ENCODE data around the gene ZBTB20.

Gene ZBTB20

DNA sequence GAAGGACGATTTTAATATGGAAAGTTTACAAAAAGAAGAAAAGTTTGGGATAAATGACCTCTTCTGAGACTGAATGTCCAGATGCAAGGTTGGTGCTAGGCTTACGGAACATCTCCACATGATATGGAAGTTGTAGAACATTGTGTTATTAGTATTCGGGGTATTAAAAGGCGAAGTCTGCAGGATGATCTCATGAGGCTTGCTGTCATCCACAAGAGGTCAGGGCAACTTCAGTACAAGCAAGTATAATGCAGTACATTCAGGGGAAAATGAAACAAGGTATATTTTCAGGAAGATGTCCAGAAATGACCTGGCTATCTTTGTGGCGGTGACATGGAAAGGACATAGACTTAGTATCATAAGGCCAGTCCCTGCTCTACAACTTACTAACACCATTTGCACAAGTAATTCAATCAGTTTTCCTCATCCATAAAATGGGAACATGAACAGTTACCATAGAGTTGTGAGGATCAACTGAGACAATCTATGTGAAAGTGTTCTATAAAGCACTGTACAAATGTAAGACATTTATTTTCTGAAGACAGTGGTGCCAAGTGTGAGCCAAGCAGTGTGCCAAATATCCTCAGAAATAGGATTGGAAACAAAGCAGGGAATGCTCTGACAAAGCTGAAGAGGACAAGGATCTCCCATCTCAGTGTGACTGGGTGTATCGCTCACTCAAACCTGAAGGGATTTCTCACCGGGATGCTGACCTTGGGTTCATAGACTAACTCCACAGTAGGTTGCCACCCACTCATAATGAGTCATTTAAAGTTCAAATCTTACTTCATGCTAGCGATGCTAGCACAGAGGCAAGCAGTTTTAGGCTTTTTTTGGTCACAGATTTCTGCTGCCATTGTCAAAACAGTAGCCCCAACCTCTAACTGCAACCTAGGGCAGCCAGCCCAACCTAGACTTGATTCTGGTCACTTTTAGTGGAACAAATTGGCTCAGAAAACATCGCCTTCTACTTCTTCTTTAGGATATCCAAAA, 735.0 kb downstream of the ZBTB20 start:
- in situ Hi-C loops (cut with HindIII; ENCODE audit: low pct_ligation_motif_present, low pct_unique_long_range_greater_than_20kb, low sequenced_read_pairs), result no loop called here
- peak; percentile 41 for DNase-seq

- in situ Hi-C loops (cut with HindIII; ENCODE audit: low pct_ligation_motif_present, low pct_unique_long_range_greater_than_20kb, low sequenced_read_pairs), result no loop called here
- no peak for DNase-seq
Observed at GRCh38 chr3:114411190-114411668, 735.9 kb downstream of the ZBTB20 start.

DNA sequence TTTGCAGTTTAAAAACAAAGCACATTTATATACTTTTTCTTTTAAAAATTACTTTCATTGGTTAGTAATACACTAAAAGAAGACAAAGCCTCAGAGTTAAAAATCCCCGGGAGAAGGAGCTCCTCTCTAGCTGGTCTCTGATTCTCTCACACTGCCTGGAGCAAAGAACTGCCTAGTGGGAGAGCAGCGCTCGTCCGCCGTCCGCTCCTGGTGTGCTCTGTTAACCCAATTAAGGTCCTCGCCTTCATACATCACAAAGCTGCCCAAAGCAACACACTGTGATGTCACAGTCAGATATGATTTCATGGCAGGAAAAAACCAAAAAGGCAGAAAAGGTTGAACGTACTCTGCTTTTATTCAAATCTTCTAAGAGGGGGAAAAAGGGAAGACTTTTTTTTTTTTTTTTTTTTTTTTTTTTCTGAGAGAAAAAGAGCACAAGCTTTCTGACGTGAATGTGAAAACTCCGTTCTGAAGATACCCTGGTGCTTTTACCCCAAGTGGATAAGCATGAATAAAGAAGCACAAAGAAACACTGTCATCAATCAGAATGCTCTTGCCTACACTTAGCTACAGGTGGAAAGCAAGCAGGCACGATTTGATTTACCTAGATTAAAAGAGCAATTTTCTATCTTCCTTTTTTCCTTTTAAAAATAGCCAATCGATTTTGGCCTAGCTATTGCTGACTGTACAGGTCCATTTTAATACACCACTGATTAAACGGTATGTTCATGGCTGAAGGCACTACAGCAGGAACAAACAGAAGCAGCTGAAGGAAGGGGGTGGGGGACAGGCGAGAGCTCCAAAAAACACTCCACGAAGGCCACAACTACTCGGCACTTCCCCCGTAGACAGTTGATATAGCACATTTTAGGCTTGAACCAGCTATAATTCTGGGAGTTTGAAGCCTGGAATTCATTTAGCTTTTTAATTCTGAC, 738.1 kb downstream of the ZBTB20 start:
- DNase-seq, result no peak
- in situ Hi-C loops (cut with HindIII; ENCODE audit: low pct_ligation_motif_present, low pct_unique_long_range_greater_than_20kb, low sequenced_read_pairs), result no loop called here

GRCh38 chr3:114406922-114407321, 740.2 kb downstream of the ZBTB20 start:
- in situ Hi-C loops (cut with HindIII; ENCODE audit: low pct_ligation_motif_present, low pct_unique_long_range_greater_than_20kb, low sequenced_read_pairs), result no loop called here

GRCh38 chr3:114406286-114406685, 740.8 kb downstream of the ZBTB20 start:
- no peak for DNase-seq

More at GRCh38 chr3:114406922-114407321, 740.2 kb downstream of the ZBTB20 start:
- DNase-seq, result no peak

GRCh38 chr3:114405202-114405990, 741.7 kb downstream of the ZBTB20 start:
- in situ Hi-C loops (cut with HindIII; ENCODE audit: low pct_ligation_motif_present, low pct_unique_long_range_greater_than_20kb, low sequenced_read_pairs), result no loop called here

More at GRCh38 chr3:114406286-114406685, 740.8 kb downstream of the ZBTB20 start:
- in situ Hi-C loops (cut with HindIII; ENCODE audit: low pct_ligation_motif_present, low pct_unique_long_range_greater_than_20kb, low sequenced_read_pairs), result no loop called here

DNA sequence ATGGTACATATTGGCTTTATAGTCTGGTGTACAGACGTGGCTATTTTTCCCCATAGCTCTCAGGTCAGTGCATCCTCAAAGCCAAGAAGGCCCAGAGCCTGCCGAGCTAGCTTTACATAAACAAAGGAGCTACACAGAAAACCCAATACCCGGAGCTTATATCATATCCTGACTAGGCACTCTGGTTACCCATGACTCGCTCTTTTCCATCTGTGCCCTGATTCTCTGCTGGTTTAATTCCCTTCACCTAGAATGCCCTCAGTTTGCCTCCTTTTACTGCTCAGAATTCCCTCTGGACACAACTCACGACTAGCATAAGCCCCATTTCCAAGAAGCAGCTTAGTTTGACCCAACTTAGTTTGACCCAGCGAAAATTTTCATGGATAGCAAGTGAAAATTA, 742.5 kb downstream of the ZBTB20 start:
- no peak for DNase-seq

More at GRCh38 chr3:114405202-114405990, 741.7 kb downstream of the ZBTB20 start:
- no peak for DNase-seq

GRCh38 chr3:114402838-114403237, 744.2 kb downstream of the ZBTB20 start:
- in situ Hi-C loops (cut with HindIII; ENCODE audit: low pct_ligation_motif_present, low pct_unique_long_range_greater_than_20kb, low sequenced_read_pairs), result no loop called here
- no peak for DNase-seq

More for the DNA sequence above, 742.5 kb downstream of the ZBTB20 start:
- in situ Hi-C loops (cut with HindIII; ENCODE audit: low pct_ligation_motif_present, low pct_unique_long_range_greater_than_20kb, low sequenced_read_pairs), result no loop called here

DNA sequence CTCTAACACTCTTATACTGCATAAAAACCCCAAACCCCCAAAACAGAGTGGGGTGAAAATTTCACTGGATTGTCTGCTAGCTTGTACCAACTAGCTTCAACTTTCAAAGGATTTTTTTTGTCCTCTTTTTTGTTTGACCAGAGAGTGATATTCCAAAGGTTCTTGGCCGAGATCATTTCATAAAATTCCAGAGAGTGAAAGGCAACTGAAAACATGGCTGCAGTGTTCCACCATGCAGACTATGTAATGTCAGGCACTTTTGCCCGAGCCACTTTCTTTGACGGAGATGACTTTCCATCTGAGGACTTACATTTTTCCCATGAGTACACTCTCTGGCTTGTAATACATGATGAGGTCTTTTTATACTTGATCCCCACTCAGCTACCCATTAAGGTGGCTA, 745.7 kb downstream of the ZBTB20 start:
- in situ Hi-C loops (cut with HindIII; ENCODE audit: low pct_ligation_motif_present, low pct_unique_long_range_greater_than_20kb, low sequenced_read_pairs), result no loop called here
- DNase-seq, result no peak

GRCh38 chr3:114400371-114400770, 746.7 kb downstream of the ZBTB20 start:
- DNase-seq, result no peak
- in situ Hi-C loops (cut with HindIII; ENCODE audit: low pct_ligation_motif_present, low pct_unique_long_range_greater_than_20kb, low sequenced_read_pairs), result no loop called here

GRCh38 chr3:114394551-114394950, 752.5 kb downstream of the ZBTB20 start:
- DNase-seq, result no peak
- in situ Hi-C loops (cut with HindIII; ENCODE audit: low pct_ligation_motif_present, low pct_unique_long_range_greater_than_20kb, low sequenced_read_pairs), result no loop called here

DNA sequence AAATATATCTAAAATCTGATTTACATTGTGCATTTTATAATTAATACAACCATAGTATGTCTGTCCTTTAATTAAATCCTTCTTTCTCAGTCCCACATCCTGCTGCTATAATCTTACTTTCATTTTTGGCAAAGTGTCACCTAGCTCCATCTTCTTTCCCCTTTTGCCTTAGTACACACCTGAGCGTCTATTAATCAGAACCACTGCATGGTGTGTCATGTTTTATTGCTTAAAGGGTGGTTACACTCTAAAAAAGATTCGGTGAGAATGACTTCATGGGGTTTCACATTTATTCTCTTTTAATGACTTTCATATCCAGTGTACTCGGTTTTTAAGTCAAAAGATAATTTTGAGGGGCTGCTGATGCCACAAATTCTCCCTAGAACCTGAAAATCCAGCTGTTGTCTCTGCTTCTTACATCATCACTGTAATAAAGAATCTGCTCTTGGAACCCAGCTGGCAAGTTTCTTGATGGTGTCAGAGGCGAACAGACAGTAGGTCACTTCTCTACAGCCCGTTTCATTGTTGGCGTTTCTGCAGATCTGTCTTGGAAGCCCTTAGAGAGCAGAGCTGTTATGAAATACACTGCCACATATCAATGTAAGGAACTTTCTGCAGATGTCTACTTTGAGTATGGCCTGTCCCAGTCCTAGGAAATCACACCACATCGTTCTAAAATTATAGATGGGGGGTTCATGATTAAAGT, 753.6 kb downstream of the ZBTB20 start:
- no peak for DNase-seq
- in situ Hi-C loops (cut with HindIII; ENCODE audit: low pct_ligation_motif_present, low pct_unique_long_range_greater_than_20kb, low sequenced_read_pairs), result no loop called here

DNA sequence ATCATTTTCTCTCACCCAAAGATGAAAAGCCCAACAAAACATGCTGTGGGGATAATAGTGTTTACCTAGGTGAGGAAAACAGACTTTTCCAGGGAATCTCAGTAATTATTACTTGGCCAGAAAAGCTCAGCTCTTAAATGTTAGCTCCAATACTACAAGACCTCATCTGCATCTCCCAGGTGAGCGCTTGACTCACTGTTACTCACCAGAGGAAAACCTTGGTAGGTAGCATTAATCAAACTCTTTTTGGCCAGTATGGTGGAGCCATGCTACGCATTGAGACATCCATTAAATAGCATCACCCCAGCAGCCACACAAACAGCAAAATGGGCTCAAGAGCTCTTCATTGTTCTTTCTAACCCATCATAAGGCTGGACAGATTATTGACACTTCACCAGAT, 754.3 kb downstream of the ZBTB20 start:
- no peak for DNase-seq
- in situ Hi-C loops (cut with HindIII; ENCODE audit: low pct_ligation_motif_present, low pct_unique_long_range_greater_than_20kb, low sequenced_read_pairs), result no loop called here

- in situ Hi-C loops (cut with HindIII; ENCODE audit: low pct_ligation_motif_present, low pct_unique_long_range_greater_than_20kb, low sequenced_read_pairs), result no loop called here
- DNase-seq, result no peak
Observed at GRCh38 chr3:114389156-114389555, 757.9 kb downstream of the ZBTB20 start.

- in situ Hi-C loops (cut with HindIII; ENCODE audit: low pct_ligation_motif_present, low pct_unique_long_range_greater_than_20kb, low sequenced_read_pairs), result no loop called here
- DNase-seq, result no peak
Observed at GRCh38 chr3:114384558-114384903, 762.6 kb downstream of the ZBTB20 start.

DNA sequence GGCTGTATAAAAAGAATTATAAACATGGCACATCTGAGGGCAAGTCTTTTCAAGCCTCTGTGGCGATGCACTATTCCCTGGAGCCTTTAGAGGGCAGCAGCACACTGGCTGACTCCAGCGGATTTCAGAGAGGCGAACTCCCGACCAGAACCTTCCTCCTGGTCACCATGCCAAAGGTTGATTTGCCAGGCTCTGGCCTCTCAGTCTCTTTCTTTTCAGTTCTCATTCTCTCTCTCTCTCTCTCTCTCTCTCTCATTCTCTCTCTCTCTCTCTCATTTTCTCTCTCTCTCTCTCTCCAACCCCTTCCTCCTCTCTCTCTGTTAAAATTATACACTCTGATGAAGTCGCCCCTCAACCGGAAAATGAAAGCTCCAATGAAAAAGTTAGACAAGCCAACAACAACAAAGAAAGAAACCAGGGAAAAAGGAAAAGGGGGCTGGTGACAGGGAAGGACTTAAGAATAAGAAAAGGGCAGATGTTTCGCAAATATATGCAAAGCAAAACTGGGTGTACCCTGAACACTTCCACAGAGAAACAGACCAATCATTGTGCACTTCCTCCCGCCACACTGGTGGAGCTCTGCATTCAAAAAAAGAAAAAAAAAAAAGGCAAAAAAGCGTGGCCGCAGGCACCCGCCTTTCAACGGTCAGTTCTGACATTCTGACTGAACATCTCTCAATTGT, 763.1 kb downstream of the ZBTB20 start:
- DNase-seq, result peak; percentile 80
- in situ Hi-C loops (cut with HindIII; ENCODE audit: low pct_ligation_motif_present, low pct_unique_long_range_greater_than_20kb, low sequenced_read_pairs), result no loop called here

- DNase-seq, result no peak
- in situ Hi-C loops (cut with HindIII; ENCODE audit: low pct_ligation_motif_present, low pct_unique_long_range_greater_than_20kb, low sequenced_read_pairs), result no loop called here
Observed at GRCh38 chr3:114380233-114380651, 766.8 kb downstream of the ZBTB20 start.

Data from ACHN (cell line).